Natural killer cell (primary cell): ENCODE measurements around the gene E2F4. TPM values are rescaled to one million over a fixed set of nuclear protein-coding genes. Genes with fewer than 3 reads are reported as not detected.

Experiments
- ATAC-seq, 3 donors: fragments of 150-1000 bp in 2 of 3; fragments of 200-7000 bp in 1 of 3; cut with Tn5 transposase; 1 replicate in 1 of 3; 2 replicates in 2 of 3; pipeline ENCODE4 v1.10.0; 2021; ENCODE audit warnings: mild to moderate bottlenecking in 2 of 3, moderate library complexity in 2 of 3
- DNase-seq, 2 donors: peaks; one replicate each; pipeline versions ENCODE4 v3.0.0 to v3.0.0-alpha.2; 2013 to 2021; ENCODE audit warnings: mixed read lengths in 1 of 2
- H3K27ac ChIP-seq: one replicate; pipeline ENCODE4 v1.5.1; 2013; ENCODE audit warnings: mild to moderate bottlenecking, low read length
- H3K27me3 ChIP-seq: one replicate; pipeline ENCODE4 v1.6.1; 2013; ENCODE audit warnings: low read length; ENCODE audit not compliant: control insufficient read depth, insufficient read depth
- H3K36me3 ChIP-seq: one replicate; pipeline ENCODE4 v1.6.1; 2013; ENCODE audit warnings: low read length; ENCODE audit not compliant: control insufficient read depth, insufficient read depth
- H3K4me1 ChIP-seq: one replicate; pipeline ENCODE4 v1.6.1; 2013; ENCODE audit warnings: low read length; ENCODE audit not compliant: control insufficient read depth, insufficient read depth
- H3K4me3 ChIP-seq: one replicate; pipeline ENCODE4 v1.5.1; 2013; ENCODE audit warnings: low read length
- H3K9me3 ChIP-seq: one replicate; pipeline ENCODE4 v1.6.1; 2013; ENCODE audit warnings: low read length; ENCODE audit not compliant: control insufficient read depth, insufficient read depth
- H3K27ac Mint-ChIP-seq, 2 donors: one replicate each; pipeline ENCODE4 v1.8.0; 2022; ENCODE audit warnings: mild to moderate bottlenecking in 2 of 2, mixed read lengths in 2 of 2, moderate library complexity in 1 of 2
- H3K27me3 Mint-ChIP-seq, 2 donors: one replicate each; pipeline ENCODE4 v1.8.0; 2022; ENCODE audit warnings: low read depth in 2 of 2, mixed read lengths in 2 of 2
- H3K36me3 Mint-ChIP-seq: one replicate; pipeline ENCODE4 v1.8.0; 2022; ENCODE audit warnings: mixed read lengths
- H3K4me1 Mint-ChIP-seq, 2 donors: one replicate each; pipeline ENCODE4 v1.8.0; 2022; ENCODE audit warnings: mixed read lengths in 2 of 2
- H3K4me3 Mint-ChIP-seq: one replicate; pipeline ENCODE4 v1.8.0; 2022; ENCODE audit warnings: mild to moderate bottlenecking, moderate library complexity, mixed read lengths
- H3K9me3 Mint-ChIP-seq, 2 donors: one replicate each; pipeline ENCODE4 v1.8.0; 2022; ENCODE audit warnings: mixed read lengths in 2 of 2
- WGBS: methylation state at CpG from one replicate; pipeline ENCODE4 v1.1.7; 2013; ENCODE audit warnings: missing lambda C conversion rate; ENCODE audit not compliant: insufficient coverage; 5-methylcytosine and 5-hydroxymethylcytosine counted together
- intact Hi-C: fragments of 100-400 bp; cut with micrococcal nuclease; formaldehyde crosslinking; loops from one replicate; pipeline ENCODE4 v1.14.2; 2022
- total RNA-seq, 4 donors: library from RNA; stranded (reverse); fragments of 120-200 nt in 1 of 4; gene quantifications; one replicate each; pipeline versions ENCODE4 v1.2.3 to v1.2.4, GENCODE V29; 2013 to 2022
- TF ChIP-seq, protein P1 (sequence below): fragments of 200-600 bp; IDR thresholded peaks from one replicate; pipeline ENCODE4 v1.8.0; 2022; ENCODE audit warnings: antibody characterized with exemption

The E2F4 gene
- total RNA-seq, 3 donors from 2014 or later (not counting 1 experiment from before 2014, with no cell fraction given), result 57.6 to 91.7 (median 74.5) TPM

DNA sequence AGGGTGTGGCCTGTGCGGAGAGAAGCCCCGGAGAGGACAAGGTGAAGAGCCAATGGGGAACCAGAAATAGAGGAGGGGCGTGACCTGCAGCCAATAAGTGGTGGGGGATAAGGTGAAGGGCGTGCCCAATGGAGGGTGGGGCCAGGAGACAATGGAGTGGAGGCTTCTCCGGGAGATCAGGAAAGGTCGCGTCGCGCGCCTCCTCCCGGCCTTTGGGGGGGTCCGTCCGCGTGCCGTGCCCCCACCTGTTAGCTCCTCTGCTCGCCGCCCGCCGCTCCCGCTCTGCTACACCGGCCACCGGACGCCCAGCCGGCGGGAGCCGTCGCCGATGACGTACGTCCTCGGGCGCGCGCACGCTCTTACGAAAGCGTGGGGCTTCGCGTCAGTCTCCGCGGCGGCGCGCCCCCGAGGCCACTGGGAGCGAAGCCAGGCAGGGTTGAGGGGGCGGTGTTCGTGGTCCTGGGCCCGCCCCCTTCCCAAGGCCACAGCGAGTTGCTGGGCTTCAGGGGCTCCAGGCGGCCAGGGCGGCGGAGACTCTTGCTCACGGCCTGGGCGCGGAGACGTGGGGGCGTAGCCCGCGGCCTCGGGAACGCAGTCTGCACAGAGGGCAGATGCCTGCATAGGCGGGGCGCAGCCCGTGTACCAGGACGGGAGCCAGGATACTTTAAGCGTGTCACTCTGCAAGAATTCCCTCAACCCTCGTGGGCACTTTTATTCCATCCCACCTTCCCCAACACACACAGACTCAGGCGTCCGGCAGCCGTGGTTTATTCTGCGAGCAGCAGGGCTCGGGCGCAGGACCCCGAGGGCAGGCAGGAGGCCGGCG is 8.1 kb upstream of the E2F4 start, which contains the start of gene MATCAP1:
Gene MATCAP1, minus strand, starts transcription at position 337 of the 826 bp plus-strand sequence. CDS start 3,353 bp downstream, outside the sequence.
- H3K9me3 Mint-ChIP-seq, result no peaks in the 10 kb centered on the region
- ATAC-seq (peak; percentile 93 to 97 (median 94)), DNase-seq (peak; percentile 90 to 97)
- intact Hi-C loops, result loop anchor here (1.0 to 2.0 kb wide), 4 partner anchors 8 to 63 kb away; partner anchors contain the start of genes E2F4, FBXL8, FHOD1 and TMEM208
- H3K36me3 Mint-ChIP-seq, result no peaks in the 10 kb centered on the region
- H3K4me1 ChIP-seq, result peaks cover 24% of the 10 kb centered on the region
- H3K4me1 Mint-ChIP-seq, result peaks cover 8 to 13% of the 10 kb centered on the region in 2 donors
- 0% methylated on average over 77 of the region's 77 CpGs for WGBS
- peak within 1 kb of the TSS; percentile 95 for H3K4me3 Mint-ChIP-seq
- peaks cover 0 to 7% of the 10 kb centered on the region in 2 donors for H3K27me3 Mint-ChIP-seq
- peak within 1 kb of the TSS; percentile 63 for H3K4me3 ChIP-seq
- peaks cover 2% of the 10 kb centered on the region for H3K27me3 ChIP-seq
- H3K27ac ChIP-seq, result peak within 1 kb of the TSS; percentile 79
- H3K36me3 ChIP-seq, result no peaks in the 10 kb centered on the region
- peak within 1 kb of the TSS in 1 of 2 donors; percentile 83 for H3K27ac Mint-ChIP-seq
- TF ChIP-seq, protein P1, sequence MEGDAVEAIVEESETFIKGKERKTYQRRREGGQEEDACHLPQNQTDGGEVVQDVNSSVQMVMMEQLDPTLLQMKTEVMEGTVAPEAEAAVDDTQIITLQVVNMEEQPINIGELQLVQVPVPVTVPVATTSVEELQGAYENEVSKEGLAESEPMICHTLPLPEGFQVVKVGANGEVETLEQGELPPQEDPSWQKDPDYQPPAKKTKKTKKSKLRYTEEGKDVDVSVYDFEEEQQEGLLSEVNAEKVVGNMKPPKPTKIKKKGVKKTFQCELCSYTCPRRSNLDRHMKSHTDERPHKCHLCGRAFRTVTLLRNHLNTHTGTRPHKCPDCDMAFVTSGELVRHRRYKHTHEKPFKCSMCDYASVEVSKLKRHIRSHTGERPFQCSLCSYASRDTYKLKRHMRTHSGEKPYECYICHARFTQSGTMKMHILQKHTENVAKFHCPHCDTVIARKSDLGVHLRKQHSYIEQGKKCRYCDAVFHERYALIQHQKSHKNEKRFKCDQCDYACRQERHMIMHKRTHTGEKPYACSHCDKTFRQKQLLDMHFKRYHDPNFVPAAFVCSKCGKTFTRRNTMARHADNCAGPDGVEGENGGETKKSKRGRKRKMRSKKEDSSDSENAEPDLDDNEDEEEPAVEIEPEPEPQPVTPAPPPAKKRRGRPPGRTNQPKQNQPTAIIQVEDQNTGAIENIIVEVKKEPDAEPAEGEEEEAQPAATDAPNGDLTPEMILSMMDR, result no peak
- H3K9me3 ChIP-seq, result no peaks in the 10 kb centered on the region

DNA sequence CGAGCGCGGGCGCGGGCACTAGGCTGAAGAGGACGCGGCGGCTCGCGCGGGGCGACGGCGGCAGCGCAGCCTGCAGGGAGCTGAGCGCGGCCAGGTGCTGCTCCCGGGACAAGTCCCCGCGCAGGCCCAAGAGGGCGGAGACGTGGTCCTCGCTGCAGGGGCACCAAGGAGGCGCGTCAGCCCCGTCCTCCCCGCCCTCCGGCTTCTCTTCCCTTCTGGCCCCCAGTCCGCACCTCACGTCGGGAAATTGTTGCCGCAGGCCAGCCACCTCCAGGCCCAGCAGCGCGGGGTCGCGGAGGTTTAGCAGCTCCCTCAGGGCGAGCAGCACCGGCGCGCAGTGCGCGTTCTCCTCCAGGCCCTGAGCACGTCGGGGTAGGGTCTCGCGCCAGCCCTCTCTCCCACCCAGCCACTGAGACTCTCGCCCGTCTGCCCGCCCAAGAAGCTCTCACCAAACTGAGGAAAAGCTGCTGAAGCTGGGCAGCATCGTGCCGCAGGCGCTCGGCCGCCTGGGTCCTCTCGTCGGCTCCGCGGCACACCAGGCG is 7.4 kb upstream of the E2F4 start:
- Histone ChIP-seq H3K4me3 (peak overlapping the region; percentile 63), H3K9me3 (no peaks in the 10 kb centered on the region), H3K4me1 (peaks cover 23% of the 10 kb centered on the region), H3K27me3 (peaks cover 2% of the 10 kb centered on the region), H3K27ac (no peak overlapping the region), H3K36me3 (no peaks in the 10 kb centered on the region)
- Mint-ChIP-seq H3K4me3 (peak overlapping the region; percentile 95), H3K36me3 (no peaks in the 10 kb centered on the region), H3K27ac (peak overlapping the region in 1 of 2 donors; percentile 83), H3K27me3 (peaks cover 0 to 5% of the 10 kb centered on the region in 2 donors), H3K9me3 (no peaks in the 10 kb centered on the region), H3K4me1 (peaks cover 8 to 11% of the 10 kb centered on the region in 2 donors)
- no peak for DNase-seq
- 9% methylated on average over 59 of the region's 59 CpGs for WGBS
- intact Hi-C loops, result loop anchor here (2.0 kb wide), 1 partner anchor 42 kb away; the partner anchor contains the start of gene TMEM208
- peak in 1 of 3 donors; percentile 1 for ATAC-seq
- TF ChIP-seq, protein P1, result no peak

DNA sequence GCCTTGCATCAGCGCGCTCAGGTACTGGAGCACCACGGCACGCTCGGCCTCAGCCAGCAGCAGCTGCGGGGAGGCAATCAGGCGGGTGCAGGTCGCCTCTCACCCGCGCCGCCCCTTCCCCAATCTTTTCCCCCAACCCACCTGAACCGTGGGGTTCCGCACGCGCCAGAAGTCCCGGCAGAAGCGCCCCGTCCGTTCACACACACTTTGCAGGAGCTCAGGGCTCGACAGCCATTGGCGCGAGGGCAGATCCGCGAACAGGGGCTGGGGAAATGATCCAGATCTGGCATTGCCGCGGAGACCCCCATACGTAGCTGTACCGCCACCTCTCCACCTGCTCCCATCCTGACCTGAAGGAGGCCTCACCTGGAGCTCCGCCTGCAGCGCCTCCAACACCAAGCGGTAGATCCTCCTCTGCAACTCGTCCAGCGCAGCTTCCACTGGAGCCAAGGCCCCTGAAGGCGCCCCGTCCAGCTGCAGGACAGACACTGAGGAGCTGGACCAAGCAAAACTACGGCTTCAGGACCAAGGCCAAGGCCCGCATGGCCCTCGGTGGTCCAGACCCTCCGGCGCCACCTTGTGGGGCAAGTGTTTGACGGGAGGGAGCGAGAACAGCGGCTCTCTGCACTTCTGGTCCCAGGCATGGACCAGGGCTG is 6.8 kb upstream of the E2F4 start:
- H3K4me1 Mint-ChIP-seq, result peaks cover 8 to 11% of the 10 kb centered on the region in 2 donors
- H3K4me1 ChIP-seq, result peaks cover 23% of the 10 kb centered on the region
- H3K36me3 Mint-ChIP-seq, result no peaks in the 10 kb centered on the region
- H3K9me3 ChIP-seq, result no peaks in the 10 kb centered on the region
- H3K27me3 ChIP-seq, result peaks cover 2% of the 10 kb centered on the region
- no peak overlapping the region for H3K4me3 ChIP-seq
- intact Hi-C loops, result loop anchor here (1.0 to 2.0 kb wide), 2 partner anchors 42 to 208 kb away; partner anchors contain the start of gene TMEM208
- ATAC-seq (peak; percentile 37 to 52 (median 48)), DNase-seq (peak; percentile 83 to 89)
- H3K27ac Mint-ChIP-seq, result peak overlapping the region; percentile 82 to 83
- H3K27me3 Mint-ChIP-seq, result peaks cover 0 to 5% of the 10 kb centered on the region in 2 donors
- peak overlapping the region; percentile 95 for H3K4me3 Mint-ChIP-seq
- WGBS, result 18% methylated on average over 43 of the region's 43 CpGs
- H3K36me3 ChIP-seq, result no peaks in the 10 kb centered on the region
- no peak overlapping the region for H3K27ac ChIP-seq
- TF ChIP-seq, protein P1, result peak; percentile 84
- no peaks in the 10 kb centered on the region for H3K9me3 Mint-ChIP-seq
